Loucy (cell line): ENCODE results near the gene SAA4.

ENCODE experiments used
- H2AFZ ChIP-seq: fragments of 200-600 bp; sonication (generic); 2 replicates; pipeline ENCODE4 v1.6.0; 2016; ENCODE audit warnings: antibody characterized with exemption, mild to moderate bottlenecking, low read length, moderate library complexity
- H3F3A ChIP-seq: fragments of 200-600 bp; 2 replicates; pipeline ENCODE4 v1.6.0; 2016; ENCODE audit warnings: antibody characterized with exemption, low read depth, mild to moderate bottlenecking
- H3K27me3 ChIP-seq: fragments of 200-600 bp; sonication (generic); 2 replicates; pipeline ENCODE4 v1.6.1; 2014; ENCODE audit warnings: low read length, mild to moderate bottlenecking; ENCODE audit not compliant: insufficient read depth, poor library complexity, severe bottlenecking
- H3K36me3 ChIP-seq: fragments of 200-600 bp; sonication (generic); 2 replicates; pipeline ENCODE4 v1.6.1; 2016; ENCODE audit warnings: low read length; ENCODE audit not compliant: insufficient read depth
- H3K4me1 ChIP-seq: fragments of 200-600 bp; sonication (generic); 2 replicates; pipeline ENCODE4 v1.5.1; 2014; ENCODE audit warnings: low read length, mild to moderate bottlenecking; ENCODE audit not compliant: insufficient read depth, poor library complexity, severe bottlenecking
- H3K4me2 ChIP-seq: fragments of 200-600 bp; sonication (generic); 2 replicates; pipeline ENCODE4 v1.6.0; 2014; ENCODE audit warnings: antibody characterized with exemption, low read length, low read depth, mild to moderate bottlenecking; ENCODE audit not compliant: poor library complexity, severe bottlenecking
- H3K4me3 ChIP-seq: fragments of 200-600 bp; sonication (generic); 2 replicates; pipeline ENCODE4 v1.5.1; 2014; ENCODE audit warnings: low read length, mild to moderate bottlenecking, mixed read lengths; ENCODE audit not compliant: poor library complexity, severe bottlenecking
- H3K79me2 ChIP-seq: fragments of 200-600 bp; sonication (generic); 2 replicates; pipeline ENCODE4 v1.6.1; 2014; ENCODE audit warnings: low read length; ENCODE audit not compliant: insufficient read depth
- H3K9ac ChIP-seq: fragments of 200-600 bp; sonication (generic); 2 replicates; pipeline ENCODE4 v1.6.0; 2014; ENCODE audit warnings: mild to moderate bottlenecking, low read depth, low read length, moderate library complexity; ENCODE audit not compliant: poor library complexity, severe bottlenecking
- H3K9me2 ChIP-seq: fragments of 200-600 bp; sonication (generic); replicated peaks from 2 replicates; pipeline ENCODE4 v1.6.1; 2016; ENCODE audit warnings: low read depth, low read length, mixed read lengths
- H3K9me3 ChIP-seq: fragments of 200-600 bp; sonication (generic); 2 replicates; pipeline ENCODE4 v1.6.1; 2014; ENCODE audit warnings: mild to moderate bottlenecking, antibody characterized with exemption, low read length, low read depth; ENCODE audit not compliant: insufficient read depth
- H4K20me1 ChIP-seq: fragments of 200-600 bp; sonication (generic); 2 replicates; pipeline ENCODE4 v1.6.0; 2014; ENCODE audit warnings: antibody characterized with exemption, low read length, mild to moderate bottlenecking; ENCODE audit not compliant: insufficient read depth, poor library complexity, severe bottlenecking
- CTCF ChIP-seq: fragments of 200-600 bp; sonication (generic); conservative IDR thresholded peaks from 2 replicates; pipeline ENCODE4 v1.5.1; 2014; ENCODE audit warnings: mild to moderate bottlenecking, antibody characterized with exemption, low read length
- EZH2phosphoT487 ChIP-seq: fragments of 200-600 bp; IDR thresholded peaks from 2 replicates; pipeline ENCODE4 v1.6.1; 2018; ENCODE audit warnings: antibody characterized with exemption, mild to moderate bottlenecking, moderate library complexity, borderline replicate concordance

The SAA4 gene

GRCh38 chr11:18280438-18281045 lies 43.9 kb upstream of the SAA4 start:
- no peak overlapping the region for H2AFZ ChIP-seq
- no peaks in the 10 kb centered on the region for H4K20me1 ChIP-seq
- peaks cover 7% of the 10 kb centered on the region for H3K4me1 ChIP-seq
- no peak for TF ChIP-seq EZH2phosphoT487
- no peak for TF ChIP-seq CTCF
- no peak overlapping the region for H3K4me3 ChIP-seq
- H3K9ac ChIP-seq = no peak overlapping the region
- H3K79me2 ChIP-seq = no peaks in the 10 kb centered on the region
- H3K36me3 ChIP-seq = peaks cover 42% of the 10 kb centered on the region; the same call in 1 of the 2 replicates
- no peak overlapping the region for H3K4me2 ChIP-seq
- no peaks in the 10 kb centered on the region for H3K27me3 ChIP-seq
- no peaks in the 10 kb centered on the region for H3K9me3 ChIP-seq
- no peaks in the 10 kb centered on the region for H3F3A ChIP-seq
- H3K9me2 ChIP-seq = no peaks in the 10 kb centered on the region

GRCh38 chr11:18277565-18278271 lies 41.1 kb upstream of the SAA4 start:
- H3K4me2 ChIP-seq = no peak overlapping the region
- no peak overlapping the region for H3K9ac ChIP-seq
- H3K27me3 ChIP-seq = no peaks in the 10 kb centered on the region
- H2AFZ ChIP-seq = no peak overlapping the region
- TF ChIP-seq CTCF (no peak), EZH2phosphoT487 (no peak)
- peaks cover 26% of the 10 kb centered on the region; the same call in 1 of the 2 replicates for H3K36me3 ChIP-seq
- H3K79me2 ChIP-seq = no peaks in the 10 kb centered on the region
- no peaks in the 10 kb centered on the region for H3F3A ChIP-seq
- H4K20me1 ChIP-seq = no peaks in the 10 kb centered on the region
- no peaks in the 10 kb centered on the region for H3K9me3 ChIP-seq
- no peak overlapping the region for H3K4me3 ChIP-seq
- no peaks in the 10 kb centered on the region for H3K4me1 ChIP-seq
- no peaks in the 10 kb centered on the region for H3K9me2 ChIP-seq

GRCh38 chr11:18271206-18271605 lies 34.6 kb upstream of the SAA4 start:
- H3F3A ChIP-seq = no peaks in the 10 kb centered on the region
- H3K4me1 ChIP-seq = no peaks in the 10 kb centered on the region
- no peaks in the 10 kb centered on the region for H4K20me1 ChIP-seq
- no peaks in the 10 kb centered on the region for H3K9me3 ChIP-seq
- no peak overlapping the region for H3K4me2 ChIP-seq
- H3K36me3 ChIP-seq = no peaks in the 10 kb centered on the region
- no peaks in the 10 kb centered on the region for H3K27me3 ChIP-seq
- H3K9me2 ChIP-seq = no peaks in the 10 kb centered on the region
- no peaks in the 10 kb centered on the region for H3K79me2 ChIP-seq
- TF ChIP-seq EZH2phosphoT487 = no peak
- TF ChIP-seq CTCF = no peak
- H2AFZ ChIP-seq = no peak overlapping the region
- H3K9ac ChIP-seq = no peak overlapping the region
- no peak overlapping the region for H3K4me3 ChIP-seq
